Testis (tissue), 2 donors: Measurements from ENCODE around the gene CRHR1.

Experiments used
- POLR2A ChIP-seq: fragments of 450-650 bp; IDR thresholded peaks from one replicate; pipeline ENCODE4 v1.6.1; 2017; ENCODE audit warnings: antibody characterized with exemption, mild to moderate bottlenecking, moderate library complexity
- TF ChIP-seq, protein P1 (sequence below), 3 experiments: fragments of 450-650 bp in 2 of 3; fragments of 200-600 bp in 1 of 3; sonication (generic) in 1 of 3; IDR thresholded peaks; one replicate each; pipeline ENCODE4 v1.5.1; 2016 to 2019; ENCODE audit warnings: antibody characterized with exemption in 3 of 3, mild to moderate bottlenecking in 2 of 3, moderate library complexity in 1 of 3

DNA sequence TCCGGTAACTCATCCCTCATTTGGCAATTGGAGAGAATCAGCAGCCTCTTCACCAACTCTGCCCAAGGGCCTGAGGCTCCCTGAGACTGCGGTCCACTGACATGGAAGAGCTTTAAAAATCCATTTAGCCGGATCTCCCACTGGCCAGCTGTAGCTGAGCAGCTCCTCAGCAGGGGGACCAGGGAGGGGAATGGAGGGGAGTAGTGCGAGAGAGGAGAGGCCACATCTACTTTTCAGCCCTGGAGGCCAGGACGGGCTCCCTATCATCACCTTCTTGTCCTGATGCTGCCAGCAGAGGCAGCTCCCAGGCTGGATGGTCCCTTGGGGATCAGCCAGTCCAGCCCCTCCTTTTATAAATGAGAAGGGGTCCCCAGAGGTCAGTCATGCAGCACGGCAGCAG lies 35.5 kb downstream of the CRHR1 start:
- TF ChIP-seq, protein P1, sequence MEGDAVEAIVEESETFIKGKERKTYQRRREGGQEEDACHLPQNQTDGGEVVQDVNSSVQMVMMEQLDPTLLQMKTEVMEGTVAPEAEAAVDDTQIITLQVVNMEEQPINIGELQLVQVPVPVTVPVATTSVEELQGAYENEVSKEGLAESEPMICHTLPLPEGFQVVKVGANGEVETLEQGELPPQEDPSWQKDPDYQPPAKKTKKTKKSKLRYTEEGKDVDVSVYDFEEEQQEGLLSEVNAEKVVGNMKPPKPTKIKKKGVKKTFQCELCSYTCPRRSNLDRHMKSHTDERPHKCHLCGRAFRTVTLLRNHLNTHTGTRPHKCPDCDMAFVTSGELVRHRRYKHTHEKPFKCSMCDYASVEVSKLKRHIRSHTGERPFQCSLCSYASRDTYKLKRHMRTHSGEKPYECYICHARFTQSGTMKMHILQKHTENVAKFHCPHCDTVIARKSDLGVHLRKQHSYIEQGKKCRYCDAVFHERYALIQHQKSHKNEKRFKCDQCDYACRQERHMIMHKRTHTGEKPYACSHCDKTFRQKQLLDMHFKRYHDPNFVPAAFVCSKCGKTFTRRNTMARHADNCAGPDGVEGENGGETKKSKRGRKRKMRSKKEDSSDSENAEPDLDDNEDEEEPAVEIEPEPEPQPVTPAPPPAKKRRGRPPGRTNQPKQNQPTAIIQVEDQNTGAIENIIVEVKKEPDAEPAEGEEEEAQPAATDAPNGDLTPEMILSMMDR (IDR thresholded peaks at IDR 0.05): no peak
- TF ChIP-seq POLR2A: no peak
